Upper lobe of left lung (tissue), 4 donors: ENCODE measurements around the gene KCNJ5.

Source experiments
- CTCF ChIP-seq, 6 experiments: fragments of 450-650 bp in 4 of 6; fragments of 200-600 bp in 2 of 6; sonication (generic) in 2 of 6; IDR thresholded peaks; one replicate each; pipeline ENCODE4 v1.5.1; 2016 to 2019; ENCODE audit warnings: antibody characterized with exemption in 6 of 6
- EP300 ChIP-seq, 4 donors: sonication (generic); formaldehyde crosslinking; IDR thresholded peaks; one replicate each; pipeline ENCODE4 v1.5.1; 2017; ENCODE audit warnings: antibody characterized with exemption in 4 of 4, control low read depth in 2 of 4
- POLR2A ChIP-seq, 4 donors: fragments of 450-650 bp; IDR thresholded peaks; one replicate each; pipeline ENCODE4 v1.5.1; 2016 to 2017; ENCODE audit warnings: antibody characterized with exemption in 4 of 4, mild to moderate bottlenecking in 2 of 4
- POLR2AphosphoS5 ChIP-seq, 2 donors: sonication (generic); formaldehyde crosslinking; IDR thresholded peaks; one replicate each; pipeline ENCODE4 v1.5.1; 2017; ENCODE audit warnings: antibody characterized with exemption in 2 of 2

GRCh38 chr11:128929468-128929867 lies 38.3 kb downstream of the KCNJ5 start:
- no peak for TF ChIP-seq CTCF (IDR thresholded peaks at IDR 0.05)
- no peak for TF ChIP-seq EP300 (IDR thresholded peaks at IDR 0.05)
- no peak for TF ChIP-seq POLR2AphosphoS5 (IDR thresholded peaks at IDR 0.05)
- TF ChIP-seq POLR2A (IDR thresholded peaks at IDR 0.05) = no peak
